K562 (cell line): Measurements from ENCODE around the gene NXPH4. TPM values are rescaled to one million over a fixed set of nuclear protein-coding genes. Genes with fewer than 3 reads are reported as not detected.
A peak's percentile ranks its signal among the peaks of the same experiment; 100 is the strongest.

Source experiments
- ATAC-seq: fragments of 200-7000 bp; cut with Tn5 transposase; 3 replicates; pipeline ENCODE4 v1.9.1; 2020; ENCODE audit warnings: moderate library complexity
- BruUV-seq: library from RNA; stranded (reverse); fragments of 400-500 nt; replicated peaks from 2 replicates; lab custom pipeline; 2021; lab: Mats Ljungman, UMichigan
- CTCF ChIA-PET: fragments of 300-600 bp; formaldehyde crosslinking; extraction: SDS; loops from one replicate; lab custom pipeline; 2021; ENCODE audit warnings: low intra/inter-chr PET ratio; lab: Yijun Ruan, JAX
- POLR2A ChIA-PET: fragments of 300-600, 350-650 bp; sonication (Branson Sonifier 250); formaldehyde crosslinking; extraction: SDS; loops from one replicate; lab custom pipeline; 2021; ENCODE audit warnings: antibody characterized with exemption, inconsistent platforms; lab: Yijun Ruan, JAX
- DNase-seq, 4 experiments: peaks; one replicate each; pipeline versions ENCODE4 v3.0.0 to v3.0.0-alpha.2; 2011 to 2018; ENCODE audit warnings: low spot score in 3 of 4, mixed read lengths in 3 of 4; ENCODE audit errors: extremely low read depth in 1 of 4
- FAIRE-seq: peaks from 2 replicates; lab custom pipeline; 2011; peaks lifted over from hg19 to GRCh38; lab: Jason Lieb, UNC
- H2AFZ ChIP-seq: 2 replicates; pipeline ENCODE4 v1.6.0; 2011; ENCODE audit warnings: low read depth, low read length, control low read depth, inconsistent platforms
- H3K27ac ChIP-seq: fragments of 200-600 bp; 3 replicates; pipeline ENCODE4 v1.8.0; 2011; ENCODE audit warnings: low read depth, mild to moderate bottlenecking, control low read depth, inconsistent platforms, low read length, moderate library complexity, mixed read lengths; ENCODE audit errors: extremely low read depth
- H3K27me3 ChIP-seq, 2 experiments: fragments of 300-600 bp in 1 of 2; 2 replicates in 1 of 2; 3 replicates in 1 of 2; pipeline versions ENCODE4 v1.6.0 to v1.8.0; 2011; ENCODE audit warnings: inconsistent platforms in 2 of 2, low read length in 2 of 2, mild to moderate bottlenecking in 1 of 2, mixed read lengths in 1 of 2, moderate library complexity in 1 of 2; ENCODE audit not compliant: control insufficient read depth in 2 of 2, insufficient read depth in 2 of 2
- H3K36me3 ChIP-seq: fragments of 300-600 bp; 3 replicates; pipeline ENCODE4 v1.8.0; 2011; ENCODE audit warnings: mild to moderate bottlenecking, low read length, inconsistent platforms; ENCODE audit not compliant: control insufficient read depth, insufficient read depth
- H3K4me1 ChIP-seq, 2 experiments: fragments of 200-600 bp in 1 of 2; replicated peaks in 1 of 2; 2 replicates in 1 of 2; 3 replicates in 1 of 2; pipeline versions ENCODE4 v1.5.1 to v1.8.0; 2011; ENCODE audit warnings: inconsistent platforms in 2 of 2, low read length in 2 of 2, mild to moderate bottlenecking in 1 of 2, mixed read lengths in 1 of 2, moderate library complexity in 1 of 2; ENCODE audit not compliant: control insufficient read depth in 2 of 2, insufficient read depth in 2 of 2
- H3K4me2 ChIP-seq: 2 replicates; pipeline ENCODE4 v1.6.1; 2011; ENCODE audit warnings: low read length, control low read depth, inconsistent platforms, mixed read lengths; ENCODE audit not compliant: insufficient read depth
- H3K4me3 ChIP-seq: fragments of 200-600 bp; sonication (generic), shearing (Covaris generic); 2 replicates; pipeline ENCODE4 v1.5.1; 2016; ENCODE audit warnings: control low read depth, inconsistent platforms
- H3K79me2 ChIP-seq: fragments of 200-600 bp; 3 replicates; pipeline ENCODE4 v1.8.0; 2011; ENCODE audit warnings: low read length, inconsistent platforms; ENCODE audit not compliant: control insufficient read depth, insufficient read depth
- H3K9ac ChIP-seq, 2 experiments: 2 replicates each; pipeline versions ENCODE4 v1.6.0 to v1.6.1; 2011; ENCODE audit warnings: low read depth in 2 of 2, low read length in 2 of 2, control low read depth in 1 of 2, inconsistent platforms in 1 of 2, mild to moderate bottlenecking in 1 of 2, mixed read lengths in 1 of 2; ENCODE audit not compliant: insufficient read depth in 1 of 2
- H3K9me1 ChIP-seq: one replicate; pipeline ENCODE4 v1.6.0; 2011; ENCODE audit warnings: inconsistent platforms, mild to moderate bottlenecking, low read length, moderate library complexity; ENCODE audit not compliant: control insufficient read depth, insufficient read depth
- H3K9me3 ChIP-seq: replicated peaks from 2 replicates; pipeline ENCODE4 v1.5.1; 2011; ENCODE audit warnings: low read depth, low read length, inconsistent platforms; ENCODE audit not compliant: control insufficient read depth, insufficient read depth
- H4K20me1 ChIP-seq: replicated peaks from 2 replicates; pipeline ENCODE4 v1.6.1; 2011; ENCODE audit warnings: low read length, inconsistent platforms, mixed read lengths; ENCODE audit not compliant: control insufficient read depth, insufficient read depth
- ARHGAP35 ChIP-seq: fragments of 450-650 bp; IDR thresholded peaks from 2 replicates; pipeline ENCODE4 v1.6.1; 2018; ENCODE audit not compliant: partially characterized antibody
- ATF2 ChIP-seq: sonication (generic); formaldehyde crosslinking; IDR thresholded peaks from 2 replicates; pipeline ENCODE4 v1.8.1; 2022; ENCODE audit warnings: missing genetic modification reagents
- CEBPG ChIP-seq, 3 experiments: fragments of 200-800 bp in 1 of 3; sonication (Bioruptor generic) in 1 of 3; sonication (generic) in 1 of 3; formaldehyde crosslinking in 1 of 3; IDR thresholded peaks in 2 of 3; conservative IDR thresholded peaks in 1 of 3; 2 replicates each; pipeline versions ENCODE4 v1.6.1 to v1.8.0; 2016 to 2022; ENCODE audit warnings: missing compliant biosample characterization in 2 of 3, missing genetic modification characterization in 2 of 3, mild to moderate bottlenecking in 1 of 3, missing genetic modification reagents in 1 of 3
- CHD1 ChIP-seq: fragments of 200-600 bp; sonication (generic); IDR thresholded peaks from one replicate; pipeline ENCODE4 v1.6.1; 2012; ENCODE audit warnings: mild to moderate bottlenecking, moderate library complexity, low read length, inconsistent platforms
- HNRNPLL ChIP-seq: fragments of 200-400 bp; formaldehyde crosslinking; IDR thresholded peaks from 2 replicates; pipeline ENCODE4 v1.6.1; 2017; ENCODE audit warnings: low read length, low read depth, mild to moderate bottlenecking; ENCODE audit not compliant: poor library complexity, severe bottlenecking
- RUNX1 ChIP-seq: sonication (generic); IDR thresholded peaks from 2 replicates; pipeline ENCODE4 v1.6.1; 2016; ENCODE audit warnings: antibody characterized with exemption, low read depth
- SP1 ChIP-seq: sonication (generic); formaldehyde crosslinking; IDR thresholded peaks from 2 replicates; pipeline ENCODE4 v1.8.1; 2022; ENCODE audit warnings: mild to moderate bottlenecking, missing genetic modification reagents
- THAP12 ChIP-seq: fragments of 250-450 bp; sonication (Bioruptor Pico); IDR thresholded peaks from 2 replicates; pipeline ENCODE4 v1.9.0; 2021; ENCODE audit warnings: mild to moderate bottlenecking, inconsistent platforms
- UBTF ChIP-seq, 2 experiments: IDR thresholded peaks; 2 replicates each; pipeline ENCODE4 v1.6.1; 2012; ENCODE audit warnings: improper control_type of control experiment in 2 of 2, low read depth in 2 of 2, low read length in 2 of 2, borderline replicate concordance in 1 of 2
- WGBS: fragments of 100-300 bp; shearing (Covaris generic); methylation state at CpG from one replicate; pipeline ENCODE4 v1.1.6; 2016; ENCODE audit warnings: low coverage, mixed read lengths; ENCODE audit not compliant: insufficient coverage; ENCODE audit errors: missing lambda C conversion rate; 5-methylcytosine and 5-hydroxymethylcytosine counted together
- in situ Hi-C: fragments of 300-500 bp; cut with MboI; formaldehyde crosslinking; loops from 4 replicates; pipeline ENCODE4 v1.15.0; 2018; ENCODE audit warnings: inconsistent platforms, mixed read lengths
- intact Hi-C: fragments of 100-400 bp; cut with micrococcal nuclease; formaldehyde crosslinking; loops from 2 replicates; pipeline ENCODE4 v1.14.2; 2022
- polyA plus RNA-seq, 8 experiments: library from polyadenylated mRNA; depleted of rRNA in 4 of 8; stranded (reverse) in 5 of 8; unstranded in 3 of 8; fragments of >200 nt; fragmentation: Nextera tagmentation in 2 of 8; fragmentation: Illumina TruSeq in 1 of 8; extraction: Ambion mirVana in 2 of 8; extraction: Trizol in 1 of 8; gene quantifications; 2 replicates each; pipeline versions ENCODE4 v1.2.1 to v1.2.3, GENCODE V29; 2011 to 2014; ENCODE audit warnings: inconsistent platforms in 1 of 8, missing spikeins in 1 of 8
- total RNA-seq, 7 experiments: library from RNA; depleted of rRNA in 6 of 7; stranded (reverse); fragments of >200 nt in 6 of 7; fragmentation: Illumina TruSeq in 2 of 7; extraction: Trizol in 2 of 7; gene quantifications; 2 replicates each; pipeline versions ENCODE4 v1.2.1 to v1.2.3, GENCODE V29; 2011 to 2021; ENCODE audit warnings: low replicate concordance in 1 of 7

The NXPH4 gene
- total and polyA plus RNA-seq, 9 of the 15 experiments (the other 6 are each of a cell fraction or from before 2014, with no cell fraction given) = 0.49 to 2.7 (median 1.1) TPM; not detected in 4

- TF ChIP-seq THAP12 (CRISPR knock-in tag) (no peak), CHD1 (no peak), SP1 (CRISPR knock-in tag) (no peak), RUNX1 (no peak), ARHGAP35 (no peak)
- TF ChIP-seq, all 486 proteins: peak for 90
Observed at GRCh38 chr12:57229634-57230380, 13.2 kb downstream of the NXPH4 start, which contains the start of gene SHMT2 (continued).

GRCh38 chr12:57230381-57231155 lies 14.0 kb downstream of the NXPH4 start:
- intact Hi-C loops (no loop called here), in situ Hi-C loops (no loop called here)
- peak overlapping the region; percentile 64 for H3K4me3 ChIP-seq
- CTCF ChIA-PET = interaction anchor here (1.0 kb wide), 1 partner anchor 18 kb away, joined by 4 read pairs; no protein-coding TSS in a partner anchor
- no TSS peak for BruUV-seq
- FAIRE-seq = no peak
- H3K9ac ChIP-seq = peak overlapping the region; percentile 92 to 96
- 0 out of 3 replicates have a peak, but pooled peaks have one; percentile 1 for ATAC-seq
- POLR2A ChIA-PET = interaction anchor here (0.6 to 2.3 kb wide), 9 partner anchors 9 to 199 kb away, joined by 3 to 33 read pairs (median 4); no protein-coding TSS in a partner anchor
- no peak overlapping the region for H2AFZ ChIP-seq
- no peaks in the 10 kb centered on the region for H3K9me3 ChIP-seq
- peaks cover 12% of the 10 kb centered on the region for H4K20me1 ChIP-seq
- no peak for DNase-seq
- peaks cover 48 to 65% of the 10 kb centered on the region in 2 experiments for H3K4me1 ChIP-seq
- WGBS = 11% methylated on average over 10 of the region's 10 CpGs
- H3K36me3 ChIP-seq = peaks cover 50% of the 10 kb centered on the region; the same call in 2 of the 3 replicates
- peaks cover 28% of the 10 kb centered on the region for H3K79me2 ChIP-seq
- peak overlapping the region; percentile 97 for H3K4me2 ChIP-seq
- peaks cover 9% of the 10 kb centered on the region for H3K9me1 ChIP-seq
- peak overlapping the region; percentile 82 for H3K27ac ChIP-seq
- H3K27me3 ChIP-seq = no peaks in the 10 kb centered on the region
- TF ChIP-seq ATF2 = no peak
- no peak for TF ChIP-seq CEBPG (CRISPR knock-in tag; IDR thresholded peaks at IDR 0.05)
- peak in 1 of 2 experiments; percentile 6; a peak in 1 of 4 replicates for TF ChIP-seq CEBPG (tag; conservative IDR thresholded peaks at IDR 0.05 in 1 of 2, IDR thresholded peaks at IDR 0.05 in 1 of 2)
- TF ChIP-seq HNRNPLL = peak; percentile 8
- 0 out of 4 replicates have a peak, but pooled peaks of 1 of the 2 experiments have one; percentile 25 for TF ChIP-seq UBTF (IDR thresholded peaks at IDR 0.05; ENCODE audit: borderline replicate concordance in 1 of 2, low read depth in 2 of 2, low read length in 2 of 2)
